Lower leg skin (tissue), 3 donors: ENCODE measurements around the gene SLC1A4.

Source experiments
- POLR2A ChIP-seq, 2 donors: fragments of 450-650 bp; IDR thresholded peaks; one replicate each; pipeline ENCODE4 v1.6.1; 2016 to 2017; ENCODE audit warnings: antibody characterized with exemption in 2 of 2, mild to moderate bottlenecking in 1 of 2, moderate library complexity in 1 of 2
- TF ChIP-seq, protein P1 (sequence below), 3 donors: fragments of 450-650 bp; IDR thresholded peaks; one replicate each; pipeline ENCODE4 v1.5.1; 2016; ENCODE audit warnings: antibody characterized with exemption in 3 of 3, mild to moderate bottlenecking in 3 of 3, moderate library complexity in 2 of 3

DNA sequence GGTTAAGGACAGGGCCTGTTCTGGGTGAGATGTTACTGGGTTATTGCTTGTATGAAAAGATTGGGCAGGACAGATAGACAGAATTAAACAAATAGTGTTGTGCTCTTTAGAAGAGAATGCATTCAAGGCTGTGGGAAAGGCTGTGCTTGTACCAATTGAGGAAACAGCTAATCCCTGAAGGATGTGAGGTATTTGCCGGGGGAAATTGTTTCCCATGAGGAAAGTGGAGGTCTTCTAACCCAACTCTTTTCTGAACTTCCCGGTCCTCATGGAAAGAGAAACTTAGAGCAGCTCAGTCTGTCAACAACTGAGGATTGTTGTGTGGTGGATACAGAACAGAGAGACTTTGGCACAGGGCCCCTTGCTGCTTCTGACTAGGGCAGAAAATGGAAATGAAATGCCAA lies 9.5 kb downstream of the SLC1A4 start:
- TF ChIP-seq, protein P1, sequence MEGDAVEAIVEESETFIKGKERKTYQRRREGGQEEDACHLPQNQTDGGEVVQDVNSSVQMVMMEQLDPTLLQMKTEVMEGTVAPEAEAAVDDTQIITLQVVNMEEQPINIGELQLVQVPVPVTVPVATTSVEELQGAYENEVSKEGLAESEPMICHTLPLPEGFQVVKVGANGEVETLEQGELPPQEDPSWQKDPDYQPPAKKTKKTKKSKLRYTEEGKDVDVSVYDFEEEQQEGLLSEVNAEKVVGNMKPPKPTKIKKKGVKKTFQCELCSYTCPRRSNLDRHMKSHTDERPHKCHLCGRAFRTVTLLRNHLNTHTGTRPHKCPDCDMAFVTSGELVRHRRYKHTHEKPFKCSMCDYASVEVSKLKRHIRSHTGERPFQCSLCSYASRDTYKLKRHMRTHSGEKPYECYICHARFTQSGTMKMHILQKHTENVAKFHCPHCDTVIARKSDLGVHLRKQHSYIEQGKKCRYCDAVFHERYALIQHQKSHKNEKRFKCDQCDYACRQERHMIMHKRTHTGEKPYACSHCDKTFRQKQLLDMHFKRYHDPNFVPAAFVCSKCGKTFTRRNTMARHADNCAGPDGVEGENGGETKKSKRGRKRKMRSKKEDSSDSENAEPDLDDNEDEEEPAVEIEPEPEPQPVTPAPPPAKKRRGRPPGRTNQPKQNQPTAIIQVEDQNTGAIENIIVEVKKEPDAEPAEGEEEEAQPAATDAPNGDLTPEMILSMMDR (IDR thresholded peaks at IDR 0.05): no peak
- TF ChIP-seq POLR2A (IDR thresholded peaks at IDR 0.05): no peak
